Caco-2 (cell line): ENCODE data around the gene TRIM71. TPM values are rescaled to one million over a fixed set of nuclear protein-coding genes. Genes with fewer than 3 reads are reported as not detected.

ENCODE experiments used
- BruUV-seq: library from RNA; stranded (reverse); fragments of 400-500 nt; replicated peaks from 2 replicates; lab custom pipeline; 2021; lab: Mats Ljungman, UMichigan
- CTCF ChIA-PET: fragments of 300-600 bp; sonication (Branson Sonifier 250); formaldehyde crosslinking; loops from one replicate; lab custom pipeline; 2022; ENCODE audit warnings: antibody characterized with exemption; lab: Charles Lee
- POLR2A ChIA-PET: fragments of 300-600 bp; sonication (Branson Sonifier 250); formaldehyde crosslinking; loops from one replicate; lab custom pipeline; 2022; ENCODE audit warnings: antibody characterized with exemption; lab: Charles Lee
- DNase-seq, 2 experiments: peaks; one replicate each; pipeline versions ENCODE4 v3.0.0 to v3.0.0-alpha.2; 2020 to 2022
- H3K27me3 ChIP-seq: replicated peaks from 2 replicates; pipeline ENCODE4 v1.6.0; 2011; ENCODE audit warnings: low read length; ENCODE audit not compliant: control insufficient read depth, insufficient read depth
- H3K36me3 ChIP-seq: 2 replicates; pipeline ENCODE4 v1.5.1; 2011; ENCODE audit warnings: low read length; ENCODE audit not compliant: control insufficient read depth, insufficient read depth
- H3K4me1 ChIP-seq: fragments of 250-450 bp; sonication (Bioruptor Pico); 2 replicates; pipeline ENCODE4 v1.5.1; 2020; ENCODE audit warnings: mild to moderate bottlenecking
- H3K4me3 ChIP-seq: 2 replicates; pipeline ENCODE4 v1.5.1; 2011; ENCODE audit warnings: low read depth, mild to moderate bottlenecking, control low read depth, low read length
- H3K9me3 ChIP-seq: fragments of 250-450 bp; sonication (Bioruptor Pico); 2 replicates; pipeline ENCODE4 v1.5.1; 2020; ENCODE audit warnings: mild to moderate bottlenecking, moderate library complexity
- H3K27ac Mint-ChIP-seq: one replicate; pipeline ENCODE4 v1.8.0; 2022; ENCODE audit warnings: mixed read lengths; ENCODE audit not compliant: unreplicated experiment
- H3K27me3 Mint-ChIP-seq: one replicate; pipeline ENCODE4 v1.8.0; 2022; ENCODE audit warnings: mixed read lengths; ENCODE audit not compliant: insufficient read depth, unreplicated experiment
- H3K36me3 Mint-ChIP-seq: one replicate; pipeline ENCODE4 v1.8.0; 2022; ENCODE audit warnings: mild to moderate bottlenecking, mixed read lengths; ENCODE audit not compliant: insufficient read depth, unreplicated experiment
- H3K4me1 Mint-ChIP-seq: one replicate; pipeline ENCODE4 v1.8.0; 2022; ENCODE audit warnings: low read depth, mixed read lengths; ENCODE audit not compliant: unreplicated experiment
- H3K4me3 Mint-ChIP-seq: one replicate; pipeline ENCODE4 v1.8.0; 2022; ENCODE audit warnings: mild to moderate bottlenecking, moderate library complexity, mixed read lengths; ENCODE audit not compliant: unreplicated experiment
- H3K9me3 Mint-ChIP-seq: one replicate; pipeline ENCODE4 v1.8.0; 2022; ENCODE audit warnings: mixed read lengths; ENCODE audit not compliant: unreplicated experiment
- CTCF ChIP-seq, 2 experiments: fragments of 200-600 bp in 1 of 2; IDR thresholded peaks; 1 replicate in 1 of 2; 2 replicates in 1 of 2; pipeline versions ENCODE4 v1.5.1 to v1.8.0; 2011 to 2022; ENCODE audit warnings: antibody characterized with exemption in 1 of 2, control low read depth in 1 of 2, inconsistent platforms in 1 of 2, low read depth in 1 of 2, low read length in 1 of 2, mild to moderate bottlenecking in 1 of 2, moderate library complexity in 1 of 2; ENCODE audit not compliant: insufficient read depth in 1 of 2, severe bottlenecking in 1 of 2, unreplicated experiment in 1 of 2
- intact Hi-C: fragments of 100-400 bp; cut with micrococcal nuclease; formaldehyde crosslinking; loops from one replicate; pipeline ENCODE4 v1.10.0; 2022; ENCODE audit not compliant: unreplicated experiment
- total RNA-seq: library from RNA; stranded (reverse); gene quantifications from 2 replicates; pipeline ENCODE4 v1.2.3, GENCODE V29; 2022

TRIM71 gene
- total RNA-seq, 1 experiment from 2014 or later: 68.4 TPM

- CTCF ChIA-PET: no interaction called here
- TF ChIP-seq CTCF (IDR thresholded peaks at IDR 0.05; ENCODE audit: insufficient read depth in 1 of 2, low read depth in 1 of 2, low read length in 1 of 2, severe bottlenecking in 1 of 2, unreplicated experiment in 1 of 2): no peak
- Histone ChIP-seq H3K27me3 (no peaks in the 10 kb centered on the region), H3K4me3 (no peak overlapping the region), H3K36me3 (peaks cover 3% of the 10 kb centered on the region), H3K4me1 (no peaks in the 10 kb centered on the region), H3K9me3 (no peaks in the 10 kb centered on the region)
- DNase-seq: no peak
- Mint-ChIP-seq H3K36me3 (peaks cover 80% of the 10 kb centered on the region), H3K9me3 (no peaks in the 10 kb centered on the region), H3K4me1 (peaks cover 8% of the 10 kb centered on the region), H3K27me3 (no peaks in the 10 kb centered on the region), H3K4me3 (no peak overlapping the region), H3K27ac (no peak overlapping the region)
- intact Hi-C loops: no loop called here
- POLR2A ChIA-PET: no interaction called here
- no TSS peak for BruUV-seq
Measured at GRCh38 chr3:32877598-32877997, 59.8 kb downstream of the TRIM71 start.

- no peak overlapping the region for H3K27ac Mint-ChIP-seq
- H3K9me3 Mint-ChIP-seq: no peaks in the 10 kb centered on the region
- no peak overlapping the region for H3K4me3 ChIP-seq
- H3K27me3 ChIP-seq: no peaks in the 10 kb centered on the region
- no peaks in the 10 kb centered on the region; the same call in none of the 2 replicates for H3K36me3 ChIP-seq
- CTCF ChIA-PET: no interaction called here
- peaks cover 13% of the 10 kb centered on the region for H3K4me1 Mint-ChIP-seq
- H3K9me3 ChIP-seq: no peaks in the 10 kb centered on the region
- TF ChIP-seq CTCF (IDR thresholded peaks at IDR 0.05; ENCODE audit: insufficient read depth in 1 of 2, low read depth in 1 of 2, low read length in 1 of 2, severe bottlenecking in 1 of 2, unreplicated experiment in 1 of 2): no peak
- DNase-seq: no peak
- peaks cover 84% of the 10 kb centered on the region for H3K36me3 Mint-ChIP-seq
- no peaks in the 10 kb centered on the region for H3K4me1 ChIP-seq
- BruUV-seq: no TSS peak
- no peaks in the 10 kb centered on the region for H3K27me3 Mint-ChIP-seq
- no peak overlapping the region for H3K4me3 Mint-ChIP-seq
- intact Hi-C loops: no loop called here
- POLR2A ChIA-PET: no interaction called here
Measured at GRCh38 chr3:32880225-32880624, 62.4 kb downstream of the TRIM71 start.

DNA sequence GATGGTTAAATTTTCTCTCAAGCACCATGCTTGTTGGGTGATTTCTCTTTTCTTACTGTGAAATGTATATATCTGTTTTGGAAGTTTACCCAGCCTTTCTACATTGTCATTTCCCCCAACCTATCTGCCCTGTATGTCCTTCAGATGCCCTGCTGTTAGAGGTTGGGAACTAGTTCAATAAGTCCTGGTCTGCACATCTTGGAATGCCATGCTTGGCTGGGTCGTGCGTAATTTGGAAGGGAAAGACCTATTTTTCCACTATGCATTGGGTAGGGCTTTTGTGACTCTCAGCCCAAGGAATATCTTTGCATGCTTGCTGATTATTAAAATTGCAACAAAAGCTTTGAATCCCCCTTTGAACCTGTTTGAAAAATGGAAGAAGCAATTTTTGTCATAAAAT, 63.8 kb downstream of the TRIM71 start:
- Histone ChIP-seq H3K4me1 (no peaks in the 10 kb centered on the region; the same call in 1 of the 2 replicates), H3K9me3 (no peaks in the 10 kb centered on the region), H3K36me3 (no peaks in the 10 kb centered on the region; the same call in none of the 2 replicates), H3K27me3 (no peaks in the 10 kb centered on the region), H3K4me3 (no peak overlapping the region)
- ChIA-PET CTCF (no interaction called here), POLR2A (no interaction called here)
- intact Hi-C loops: no loop called here
- H3K36me3 Mint-ChIP-seq: peaks cover 84% of the 10 kb centered on the region
- no peak overlapping the region for H3K4me3 Mint-ChIP-seq
- H3K4me1 Mint-ChIP-seq: peaks cover 25% of the 10 kb centered on the region
- H3K27me3 Mint-ChIP-seq: no peaks in the 10 kb centered on the region
- H3K9me3 Mint-ChIP-seq: no peaks in the 10 kb centered on the region
- no TSS peak for BruUV-seq
- no peak for DNase-seq
- no peak overlapping the region for H3K27ac Mint-ChIP-seq
- no peak for TF ChIP-seq CTCF (IDR thresholded peaks at IDR 0.05; ENCODE audit: insufficient read depth in 1 of 2, low read depth in 1 of 2, low read length in 1 of 2, severe bottlenecking in 1 of 2, unreplicated experiment in 1 of 2)
